Loucy (cell line): ENCODE measurements around the gene HOMEZ.

Experiments
- CTCF ChIP-seq: fragments of 200-600 bp; sonication (generic); conservative IDR thresholded peaks from 2 replicates; pipeline ENCODE4 v1.5.1; 2014; ENCODE audit warnings: mild to moderate bottlenecking, antibody characterized with exemption, low read length
- EZH2phosphoT487 ChIP-seq: fragments of 200-600 bp; IDR thresholded peaks from 2 replicates; pipeline ENCODE4 v1.6.1; 2018; ENCODE audit warnings: antibody characterized with exemption, mild to moderate bottlenecking, moderate library complexity, borderline replicate concordance

- TF ChIP-seq CTCF (no peak), EZH2phosphoT487 (no peak)
Measured at GRCh38 chr14:23277189-23277588, 8.7 kb downstream of the HOMEZ start.
